ENCODE data around the gene GALNT2. TPM values are rescaled to one million over a fixed set of nuclear protein-coding genes. Genes with fewer than 3 reads are reported as not detected.

The GALNT2 gene
- total and polyA plus RNA-seq, 2 of the 13 experiments (the other 11 are each of a cell fraction or from before 2014, with no cell fraction given): 39.3 to 39.6 TPM

- Histone ChIP-seq H3K27ac (ENCODE audit: extremely low read length, insufficient read depth, low read length) (no peak overlapping the region), H3K27me3 (ENCODE audit: control insufficient read depth in 1 of 2, insufficient read depth in 2 of 2, low read length in 2 of 2) (peaks cover 1 to 15% of the 10 kb centered on the region in 2 experiments; a peak in 2 of 5 replicates), H2AFZ (ENCODE audit: low read length) (no peak overlapping the region), H3K9ac (ENCODE audit: insufficient read depth, low read depth, low read length) (no peak overlapping the region), H3K4me2 (ENCODE audit: low read depth, low read length) (no peak overlapping the region), H4K20me1 (ENCODE audit: insufficient read depth, low read length) (no peaks in the 10 kb centered on the region), H3K9me3 (ENCODE audit: low read length) (no peaks in the 10 kb centered on the region), H3K36me3 (replicated peaks in 1 of 2; ENCODE audit: control insufficient read depth in 1 of 2, insufficient read depth in 2 of 2, low read length in 2 of 2) (no peaks in the 10 kb centered on the region), H3K4me3 (replicated peaks in 1 of 3; ENCODE audit: insufficient read depth in 1 of 3, low read depth in 2 of 3, low read length in 3 of 3) (no peak overlapping the region), H3K79me2 (ENCODE audit: insufficient read depth, low read length) (no peaks in the 10 kb centered on the region), H3K4me1 (ENCODE audit: insufficient read depth, low read length) (peaks cover 25% of the 10 kb centered on the region)
- in situ Hi-C loops (cut with HindIII; ENCODE audit: extremely low pct_ligation_motif_present, low pct_unique_long_range_greater_than_20kb) (no loop called here), intact Hi-C loops (cut with micrococcal nuclease; ENCODE audit: unreplicated experiment) (no loop called here)
- DNase-seq (ENCODE audit: low spot score): peak; percentile 11
- BruUV-seq (replicated peaks): no TSS peak
- POLR2A ChIA-PET: no interaction called here
- 28% methylated on average over 5 of the region's 14 CpGs for WGBS (ENCODE audit: low lambda C conversion rate)
- CTCF ChIA-PET (ENCODE audit: low intra/inter-chr PET ratio, low total read pairs): no interaction called here
- ATAC-seq: peak; percentile 41
- no peak for FAIRE-seq
- TF ChIP-seq SALL1 (CRISPR knock-in tag; IDR thresholded peaks at IDR 0.05) (no peak), ZNF280B (CRISPR knock-in tag; IDR thresholded peaks at IDR 0.05; ENCODE audit: borderline replicate concordance) (0 out of 2 replicates have a peak, but pooled peaks have one; percentile 27), SAP130 (CRISPR knock-in tag; IDR thresholded peaks at IDR 0.05; ENCODE audit: low read depth) (0 out of 2 replicates have a peak, but pooled peaks have one; percentile 17), DNMT3B (CRISPR knock-in tag; conservative IDR thresholded peaks at IDR 0.05) (no peak), CREM (IDR thresholded peaks at IDR 0.05) (no peak), CREM (CRISPR knock-in tag; IDR thresholded peaks at IDR 0.05) (no peak), EHMT2 (IDR thresholded peaks at IDR 0.05; ENCODE audit: borderline replicate concordance, low read depth, low read length) (0 out of 2 replicates have a peak, but pooled peaks have one; percentile 59), ZNF12 (CRISPR knock-in tag; IDR thresholded peaks at IDR 0.05) (peak; percentile 97), IRX3 (CRISPR knock-in tag; IDR thresholded peaks at IDR 0.05; ENCODE audit: borderline replicate concordance, low read depth) (no peak), ARHGAP35 (CRISPR knock-in tag; IDR thresholded peaks at IDR 0.05; ENCODE audit: borderline replicate concordance) (no peak), ZNF616 (CRISPR knock-in tag; IDR thresholded peaks at IDR 0.05; ENCODE audit: low read depth) (no peak), REST (IDR thresholded peaks at IDR 0.05; ENCODE audit: borderline replicate concordance in 1 of 2, low read depth in 1 of 2, low read length in 2 of 2) (peak; percentile 56 to 90), PRDM15 (CRISPR knock-in tag; IDR thresholded peaks at IDR 0.05) (no peak)
- TF ChIP-seq, protein P1, sequence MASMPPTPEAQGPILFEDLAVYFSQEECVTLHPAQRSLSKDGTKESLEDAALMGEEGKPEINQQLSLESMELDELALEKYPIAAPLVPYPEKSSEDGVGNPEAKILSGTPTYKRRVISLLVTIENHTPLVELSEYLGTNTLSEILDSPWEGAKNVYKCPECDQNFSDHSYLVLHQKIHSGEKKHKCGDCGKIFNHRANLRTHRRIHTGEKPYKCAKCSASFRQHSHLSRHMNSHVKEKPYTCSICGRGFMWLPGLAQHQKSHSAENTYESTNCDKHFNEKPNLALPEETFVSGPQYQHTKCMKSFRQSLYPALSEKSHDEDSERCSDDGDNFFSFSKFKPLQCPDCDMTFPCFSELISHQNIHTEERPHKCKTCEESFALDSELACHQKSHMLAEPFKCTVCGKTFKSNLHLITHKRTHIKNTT (CRISPR knock-in tag; IDR thresholded peaks at IDR 0.05): no peak
These were observed 221.8 kb downstream of the GALNT2 start for GRCh38 chr1:230288641-230289349.

All from HepG2 (cell line).